DOHH2 (cell line): ENCODE data around the gene COPZ1.
A peak's percentile ranks its signal among the peaks of the same experiment; 100 is the strongest.

ENCODE experiments used
- H3F3A ChIP-seq: fragments of 200-600 bp; sonication (generic), shearing (Covaris generic); 2 replicates; pipeline ENCODE4 v1.6.0; 2016; ENCODE audit warnings: antibody characterized with exemption, mild to moderate bottlenecking; ENCODE audit not compliant: control insufficient read depth, insufficient read depth
- H3K27ac ChIP-seq: fragments of 200-600 bp; sonication (generic); 2 replicates; pipeline ENCODE4 v1.5.1; 2014; ENCODE audit warnings: low read depth, mild to moderate bottlenecking, low read length, moderate library complexity
- H3K27me3 ChIP-seq: fragments of 200-600 bp; sonication (generic); 2 replicates; pipeline ENCODE4 v1.6.1; 2014; ENCODE audit warnings: mild to moderate bottlenecking, low read length, mixed read lengths; ENCODE audit not compliant: control insufficient read depth
- H3K36me3 ChIP-seq: fragments of 200-600 bp; sonication (generic); 2 replicates; pipeline ENCODE4 v1.6.1; 2014; ENCODE audit warnings: mild to moderate bottlenecking, low read length, moderate library complexity, mixed read lengths; ENCODE audit not compliant: control insufficient read depth
- H3K4me1 ChIP-seq: fragments of 200-600 bp; sonication (generic); 2 replicates; pipeline ENCODE4 v1.6.1; 2014; ENCODE audit warnings: mild to moderate bottlenecking, low read length, mixed read lengths; ENCODE audit not compliant: control insufficient read depth
- H3K4me2 ChIP-seq: fragments of 200-600 bp; sonication (generic); 2 replicates; pipeline ENCODE4 v1.6.0; 2014; ENCODE audit warnings: mild to moderate bottlenecking, low read length, moderate library complexity
- H3K4me3 ChIP-seq: fragments of 200-600 bp; sonication (generic); 2 replicates; pipeline ENCODE4 v1.5.1; 2014; ENCODE audit warnings: mild to moderate bottlenecking, low read length, mixed read lengths
- H3K79me2 ChIP-seq: fragments of 200-600 bp; sonication (generic); 2 replicates; pipeline ENCODE4 v1.6.1; 2014; ENCODE audit warnings: mild to moderate bottlenecking, low read length, mixed read lengths; ENCODE audit not compliant: control insufficient read depth
- H3K9me2 ChIP-seq: fragments of 200-600 bp; sonication (generic); replicated peaks from 2 replicates; pipeline ENCODE4 v1.6.1; 2014; ENCODE audit warnings: mild to moderate bottlenecking, low read length, mixed read lengths; ENCODE audit not compliant: control insufficient read depth
- H3K9me3 ChIP-seq: fragments of 200-600 bp; sonication (generic); 2 replicates; pipeline ENCODE4 v1.6.1; 2014; ENCODE audit warnings: antibody characterized with exemption, low read length, mixed read lengths; ENCODE audit not compliant: control insufficient read depth, insufficient read depth
- H4K20me1 ChIP-seq: fragments of 200-600 bp; sonication (generic); 2 replicates; pipeline ENCODE4 v1.6.0; 2014; ENCODE audit warnings: low read depth, mild to moderate bottlenecking, antibody characterized with exemption, low read length, moderate library complexity; ENCODE audit not compliant: control insufficient read depth, insufficient read depth
- CTCF ChIP-seq: fragments of 200-600 bp; sonication (generic); IDR thresholded peaks from one replicate; pipeline ENCODE4 v1.5.1; 2014; ENCODE audit warnings: antibody characterized with exemption, mild to moderate bottlenecking, low read depth, low read length; ENCODE audit not compliant: poor library complexity, severe bottlenecking
- EZH2phosphoT487 ChIP-seq: fragments of 200-600 bp; sonication (generic); IDR thresholded peaks from 2 replicates; pipeline ENCODE4 v1.6.1; 2017; ENCODE audit warnings: borderline replicate concordance, mild to moderate bottlenecking, antibody characterized with exemption, low read length, moderate library complexity, mixed read lengths

The COPZ1 gene

GRCh38 chr12:54389134-54389508 lies 64.2 kb downstream of the COPZ1 start:
- Histone ChIP-seq H3K4me2 (no peak overlapping the region), H3K79me2 (no peaks in the 10 kb centered on the region), H3K4me1 (peaks cover 36% of the 10 kb centered on the region), H3F3A (no peaks in the 10 kb centered on the region), H3K9me2 (no peaks in the 10 kb centered on the region), H3K36me3 (no peaks in the 10 kb centered on the region), H3K4me3 (no peak overlapping the region), H3K9me3 (no peaks in the 10 kb centered on the region), H3K27ac (no peak overlapping the region), H4K20me1 (no peaks in the 10 kb centered on the region), H3K27me3 (no peaks in the 10 kb centered on the region)
- no peak for TF ChIP-seq CTCF
- no peak for TF ChIP-seq EZH2phosphoT487

DNA sequence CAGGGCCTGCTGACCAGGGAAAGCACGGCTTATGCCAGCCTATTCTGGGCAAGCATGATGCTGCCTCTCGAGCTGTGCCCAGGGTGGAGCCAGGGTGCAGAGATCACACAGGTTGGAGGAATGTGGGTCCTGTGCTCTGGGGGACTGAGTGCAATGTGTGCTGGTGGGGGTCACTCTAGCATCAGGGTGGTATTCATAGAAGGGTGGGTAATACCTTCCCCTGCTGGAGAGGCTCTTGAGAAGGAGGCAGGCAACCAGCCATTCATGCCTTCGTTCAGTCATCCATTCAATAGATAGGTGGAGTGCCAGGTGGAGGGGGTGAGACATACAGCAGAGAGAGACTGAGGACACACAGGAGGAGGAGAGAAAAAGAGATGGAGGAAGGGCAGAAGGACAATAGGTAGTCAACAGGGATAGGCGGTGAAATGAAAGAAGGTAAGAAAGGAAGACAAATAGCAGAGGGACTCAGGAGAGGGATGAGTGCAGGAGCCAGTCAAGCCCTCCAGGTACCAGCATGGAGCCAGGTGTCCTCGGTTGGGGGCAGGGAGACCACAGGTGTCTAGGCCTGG lies 64.8 kb downstream of the COPZ1 start:
- no peaks in the 10 kb centered on the region for H3K9me2 ChIP-seq
- peak overlapping the region; percentile 98; the same call in 1 of the 2 replicates for H3K4me2 ChIP-seq
- no peak overlapping the region for H3K27ac ChIP-seq
- H3K4me3 ChIP-seq: no peak overlapping the region
- no peaks in the 10 kb centered on the region for H3K9me3 ChIP-seq
- H4K20me1 ChIP-seq: no peaks in the 10 kb centered on the region
- H3K27me3 ChIP-seq: no peaks in the 10 kb centered on the region
- peaks cover 31% of the 10 kb centered on the region for H3K4me1 ChIP-seq
- TF ChIP-seq EZH2phosphoT487 (no peak), CTCF (no peak)
- no peaks in the 10 kb centered on the region for H3K36me3 ChIP-seq
- no peaks in the 10 kb centered on the region for H3F3A ChIP-seq
- H3K79me2 ChIP-seq: no peaks in the 10 kb centered on the region

- Histone ChIP-seq H3K36me3 (no peaks in the 10 kb centered on the region), H4K20me1 (no peaks in the 10 kb centered on the region), H3K9me3 (no peaks in the 10 kb centered on the region), H3K27ac (no peak overlapping the region), H3K27me3 (no peaks in the 10 kb centered on the region), H3K4me2 (peak overlapping the region; percentile 98), H3K4me1 (peaks cover 25% of the 10 kb centered on the region), H3F3A (no peaks in the 10 kb centered on the region), H3K4me3 (no peak overlapping the region; the same call in 1 of the 2 replicates), H3K9me2 (no peaks in the 10 kb centered on the region), H3K79me2 (no peaks in the 10 kb centered on the region)
- TF ChIP-seq EZH2phosphoT487: no peak
- no peak for TF ChIP-seq CTCF
Measured at GRCh38 chr12:54390176-54390667, 65.3 kb downstream of the COPZ1 start.
